Tongue (tissue), 2 donors: Measurements from ENCODE around the gene COL4A3. TPM values are rescaled to one million over a fixed set of nuclear protein-coding genes. Genes with fewer than 3 reads are reported as not detected.
A peak's percentile ranks its signal among the peaks of the same experiment; 100 is the strongest.
"Not testable (repeated sequence)": the region's sequence is repeated elsewhere in the genome, so short reads cannot be mapped to it uniquely, and the experiment has no call there.

Experiments
- DNase-seq: peaks from one replicate; pipeline ENCODE4 v3.0.0-alpha.2; 2015
- total RNA-seq: library from RNA; depleted of rRNA; stranded (reverse); fragments of >200 nt; gene quantifications from one replicate; pipeline ENCODE4 v1.2.3, GENCODE V29; 2014

Gene COL4A3
- total RNA-seq, 1 donor from 2014 or later: 7.3 TPM

- peak; percentile 24 for DNase-seq
Observed at GRCh38 chr2:227160164-227160563, 4.3 kb upstream of the COL4A3 start.

- no peak for DNase-seq
Observed at GRCh38 chr2:227161947-227162346, 2.5 kb upstream of the COL4A3 start.

- peak; percentile 66 for DNase-seq
Observed at GRCh38 chr2:227163485-227163997, 883 bp upstream of the COL4A3 start.

- DNase-seq: no peak
Observed at GRCh38 chr2:227164763-227165291, 403 bp downstream of the COL4A3 start.

- not testable (repeated sequence) for DNase-seq
Observed at GRCh38 chr2:227171779-227172178, 7.4 kb downstream of the COL4A3 start.

GRCh38 chr2:227177592-227178336 is 13.3 kb downstream of the COL4A3 start:
- no peak for DNase-seq

GRCh38 chr2:227179988-227180685 is 15.7 kb downstream of the COL4A3 start:
- DNase-seq: no peak

- no peak for DNase-seq
Observed at GRCh38 chr2:227180770-227181169, 16.3 kb downstream of the COL4A3 start.

- DNase-seq: no peak
Observed at GRCh38 chr2:227182765-227183164, 18.3 kb downstream of the COL4A3 start.

- no peak for DNase-seq
Observed at GRCh38 chr2:227183657-227184367, 19.4 kb downstream of the COL4A3 start.

- no peak for DNase-seq
Observed at GRCh38 chr2:227185615-227186232, 21.3 kb downstream of the COL4A3 start.

- DNase-seq: no peak
Observed at GRCh38 chr2:227186751-227187150, 22.3 kb downstream of the COL4A3 start.

- DNase-seq: peak; percentile 20
Observed at GRCh38 chr2:227188292-227188691, 23.9 kb downstream of the COL4A3 start.

GRCh38 chr2:227191367-227191766 is 26.9 kb downstream of the COL4A3 start:
- peak; percentile 14 for DNase-seq

GRCh38 chr2:227192491-227192890 is 28.1 kb downstream of the COL4A3 start:
- DNase-seq: no peak

- no peak for DNase-seq
Observed at GRCh38 chr2:227194219-227194618, 29.8 kb downstream of the COL4A3 start.

GRCh38 chr2:227198866-227199265 is 34.4 kb downstream of the COL4A3 start:
- no peak for DNase-seq

- DNase-seq: no peak
Observed at GRCh38 chr2:227201771-227202170, 37.3 kb downstream of the COL4A3 start.

GRCh38 chr2:227204452-227204851 is 40.0 kb downstream of the COL4A3 start:
- DNase-seq: no peak

- DNase-seq: no peak
Observed at GRCh38 chr2:227205701-227206100, 41.3 kb downstream of the COL4A3 start.

- no peak for DNase-seq
Observed at GRCh38 chr2:227206406-227206805, 42.0 kb downstream of the COL4A3 start.

- DNase-seq: no peak
Observed at GRCh38 chr2:227207573-227207972, 43.1 kb downstream of the COL4A3 start.
